Urinary bladder (tissue), 4 donors: ENCODE data around the gene GABRB2. TPM values are rescaled to one million over a fixed set of nuclear protein-coding genes. Genes with fewer than 3 reads are reported as not detected.

Experiments used
- DNase-seq: peaks from one replicate; pipeline ENCODE4 v3.0.0-alpha.2; 2015; ENCODE audit errors: extremely low spot score
- H3K27ac ChIP-seq: one replicate; pipeline ENCODE4 v1.5.1; 2013; ENCODE audit warnings: low read depth, mild to moderate bottlenecking, moderate library complexity
- H3K36me3 ChIP-seq: one replicate; pipeline ENCODE4 v1.6.1; 2013; ENCODE audit warnings: mild to moderate bottlenecking, moderate library complexity; ENCODE audit not compliant: insufficient read depth
- H3K4me1 ChIP-seq: one replicate; pipeline ENCODE4 v1.6.1; 2013; ENCODE audit warnings: mild to moderate bottlenecking, moderate library complexity; ENCODE audit not compliant: insufficient read depth
- H3K4me3 ChIP-seq: one replicate; pipeline ENCODE4 v1.5.1; 2013; ENCODE audit warnings: low read depth, low read length
- WGBS: extraction: QIAGEN DNeasy Blood & Tissue Kit; methylation state at CpG from one replicate; pipeline ENCODE4 v1.1.7; 2013; 5-methylcytosine and 5-hydroxymethylcytosine counted together
- polyA plus RNA-seq: library from polyadenylated mRNA; stranded (reverse); fragments of 200-250 nt; gene quantifications from one replicate; pipeline ENCODE4 v1.2.3, GENCODE V29; 2013
- total RNA-seq: library from RNA; depleted of rRNA; stranded (reverse); fragments of >200 nt; gene quantifications from one replicate; pipeline ENCODE4 v1.2.3, GENCODE V29; 2014
- donor health status: healthy with polysubstance abuse.
- donor health status: healthy.

GABRB2 gene
- total and polyA plus RNA-seq, 2 donors = 0.19 to 1.6 TPM

GRCh38 chr5:161431963-161432362 is 114.6 kb downstream of the GABRB2 start:
- Histone ChIP-seq H3K27ac (no peak overlapping the region), H3K4me1 (no peaks in the 10 kb centered on the region), H3K4me3 (no peak overlapping the region), H3K36me3 (no peaks in the 10 kb centered on the region)
- DNase-seq = no peak
- WGBS = 84% methylated on average over 1 of the region's 1 CpG

- no peaks in the 10 kb centered on the region for H3K36me3 ChIP-seq
- WGBS = 71% methylated on average over 4 of the region's 4 CpGs
- no peak for DNase-seq
- no peak overlapping the region for H3K27ac ChIP-seq
- no peak overlapping the region for H3K4me3 ChIP-seq
- H3K4me1 ChIP-seq = no peaks in the 10 kb centered on the region
Observed at GRCh38 chr5:161421067-161421466, 125.5 kb downstream of the GABRB2 start.

- no peaks in the 10 kb centered on the region for H3K36me3 ChIP-seq
- no peaks in the 10 kb centered on the region for H3K4me1 ChIP-seq
- DNase-seq = no peak
- 65% methylated on average over 3 of the region's 3 CpGs for WGBS
- H3K27ac ChIP-seq = no peak overlapping the region
- no peak overlapping the region for H3K4me3 ChIP-seq
Observed at GRCh38 chr5:161420521-161420920, 126.0 kb downstream of the GABRB2 start.

- no peak for DNase-seq
- no peaks in the 10 kb centered on the region for H3K36me3 ChIP-seq
- no peaks in the 10 kb centered on the region for H3K4me1 ChIP-seq
- H3K4me3 ChIP-seq = no peak overlapping the region
- no peak overlapping the region for H3K27ac ChIP-seq
- 50% methylated on average over 3 of the region's 3 CpGs for WGBS
Observed at GRCh38 chr5:161414896-161415295, 131.6 kb downstream of the GABRB2 start.

GRCh38 chr5:161414037-161414436 is 132.5 kb downstream of the GABRB2 start:
- no peak for DNase-seq
- no peaks in the 10 kb centered on the region for H3K4me1 ChIP-seq
- no peaks in the 10 kb centered on the region for H3K36me3 ChIP-seq
- H3K27ac ChIP-seq = no peak overlapping the region
- WGBS = 63% methylated on average over 2 of the region's 2 CpGs
- no peak overlapping the region for H3K4me3 ChIP-seq

- DNase-seq = no peak
- Histone ChIP-seq H3K27ac (no peak overlapping the region), H3K4me3 (no peak overlapping the region), H3K4me1 (no peaks in the 10 kb centered on the region), H3K36me3 (no peaks in the 10 kb centered on the region)
Observed at GRCh38 chr5:161412792-161413191, 133.7 kb downstream of the GABRB2 start.

GRCh38 chr5:161411156-161411555 is 135.4 kb downstream of the GABRB2 start:
- no peak for DNase-seq
- no peak overlapping the region for H3K27ac ChIP-seq
- no peaks in the 10 kb centered on the region for H3K4me1 ChIP-seq
- no peaks in the 10 kb centered on the region for H3K36me3 ChIP-seq
- H3K4me3 ChIP-seq = no peak overlapping the region

GRCh38 chr5:161410640-161411039 is 135.9 kb downstream of the GABRB2 start:
- no peak overlapping the region for H3K4me3 ChIP-seq
- WGBS = 51% methylated on average over 5 of the region's 5 CpGs

GRCh38 chr5:161409471-161409870 is 137.1 kb downstream of the GABRB2 start:
- 74% methylated on average over 2 of the region's 2 CpGs for WGBS
- H3K36me3 ChIP-seq = no peaks in the 10 kb centered on the region

More at GRCh38 chr5:161410640-161411039, 135.9 kb downstream of the GABRB2 start:
- Histone ChIP-seq H3K27ac (no peak overlapping the region), H3K4me1 (no peaks in the 10 kb centered on the region), H3K36me3 (no peaks in the 10 kb centered on the region)
- no peak for DNase-seq

GRCh38 chr5:161406880-161407279 is 139.6 kb downstream of the GABRB2 start:
- H3K36me3 ChIP-seq = no peaks in the 10 kb centered on the region
- WGBS = 16% methylated on average over 3 of the region's 3 CpGs
- H3K4me1 ChIP-seq = no peaks in the 10 kb centered on the region
- H3K4me3 ChIP-seq = no peak overlapping the region
- no peak for DNase-seq
- H3K27ac ChIP-seq = no peak overlapping the region

More at GRCh38 chr5:161409471-161409870, 137.1 kb downstream of the GABRB2 start:
- Histone ChIP-seq H3K4me3 (no peak overlapping the region), H3K27ac (no peak overlapping the region), H3K4me1 (no peaks in the 10 kb centered on the region)
- no peak for DNase-seq

- no peaks in the 10 kb centered on the region for H3K4me1 ChIP-seq
- no peaks in the 10 kb centered on the region for H3K36me3 ChIP-seq
- DNase-seq = no peak
- H3K27ac ChIP-seq = no peak overlapping the region
- WGBS = 58% methylated on average over 1 of the region's 1 CpG
- no peak overlapping the region for H3K4me3 ChIP-seq
Observed at GRCh38 chr5:161403996-161404395, 142.5 kb downstream of the GABRB2 start.

GRCh38 chr5:161403121-161403520 is 143.4 kb downstream of the GABRB2 start:
- Histone ChIP-seq H3K4me3 (no peak overlapping the region), H3K4me1 (no peaks in the 10 kb centered on the region), H3K36me3 (no peaks in the 10 kb centered on the region), H3K27ac (no peak overlapping the region)
- no peak for DNase-seq
- 78% methylated on average over 2 of the region's 2 CpGs for WGBS

- Histone ChIP-seq H3K36me3 (no peaks in the 10 kb centered on the region), H3K4me3 (no peak overlapping the region), H3K27ac (no peak overlapping the region), H3K4me1 (no peaks in the 10 kb centered on the region)
- DNase-seq = no peak
- 77% methylated on average over 4 of the region's 4 CpGs for WGBS
Observed at GRCh38 chr5:161400583-161400982, 145.9 kb downstream of the GABRB2 start.

- WGBS = 63% methylated on average over 6 of the region's 6 CpGs
- H3K4me3 ChIP-seq = no peak overlapping the region
- H3K27ac ChIP-seq = no peak overlapping the region
- H3K4me1 ChIP-seq = no peaks in the 10 kb centered on the region
- no peaks in the 10 kb centered on the region for H3K36me3 ChIP-seq
- no peak for DNase-seq
Observed at GRCh38 chr5:161399996-161400562, 146.4 kb downstream of the GABRB2 start.

GRCh38 chr5:161397448-161397847 is 149.1 kb downstream of the GABRB2 start:
- 85% methylated on average over 4 of the region's 4 CpGs for WGBS
- no peak overlapping the region for H3K4me3 ChIP-seq
- no peaks in the 10 kb centered on the region for H3K4me1 ChIP-seq
- H3K27ac ChIP-seq = no peak overlapping the region
- no peak for DNase-seq
- H3K36me3 ChIP-seq = no peaks in the 10 kb centered on the region
